ENCODE data around the gene DHRS1.

- TF ChIP-seq CTCF (conservative IDR thresholded peaks at IDR 0.05; ENCODE audit: low read depth in 2 of 2) (no peak), POLR2AphosphoS5 (IDR thresholded peaks at IDR 0.05; ENCODE audit: low read depth) (no peak), EZH2 (IDR thresholded peaks at IDR 0.05; ENCODE audit: low read depth, unreplicated experiment) (no peak), REST (IDR thresholded peaks at IDR 0.05; ENCODE audit: unreplicated experiment) (no peak), EZH2phosphoT487 (IDR thresholded peaks at IDR 0.05; ENCODE audit: unreplicated experiment) (no peak), JUNB (IDR thresholded peaks at IDR 0.05; ENCODE audit: unreplicated experiment) (no peak), ETS1 (IDR thresholded peaks at IDR 0.05) (no peak), ZNF331 (CRISPR knock-in tag; IDR thresholded peaks at IDR 0.05; ENCODE audit: low read depth) (no peak), CREB1 (CRISPR knock-in tag; IDR thresholded peaks at IDR 0.05; ENCODE audit: low read depth) (no peak), STAT1 (IDR thresholded peaks at IDR 0.05; ENCODE audit: unreplicated experiment) (no peak), ZNF114 (CRISPR knock-in tag; IDR thresholded peaks at IDR 0.05) (no peak), ZNF462 (CRISPR knock-in tag; IDR thresholded peaks at IDR 0.05) (no peak)
These were observed 8.8 kb downstream of the DHRS1 start for GRCh38 chr14:24290746-24291145.

Measured in GM23338 (cell line).